ENCODE data around the gene C10orf71.
A peak's percentile ranks its signal among the peaks of the same experiment; 100 is the strongest.

The C10orf71 gene

GRCh38 chr10:49309691-49310411 lies 10.9 kb downstream of the C10orf71 start:
- Histone ChIP-seq H3K36me3 (ENCODE audit: control insufficient read depth, insufficient read depth, low read length) (no peaks in the 10 kb centered on the region), H3K27me3 (replicated peaks; ENCODE audit: control insufficient read depth, insufficient read depth, low read length) (no peaks in the 10 kb centered on the region; the same call in 1 of the 2 replicates), H3K4me3 (replicated peaks; ENCODE audit: low read depth, low read length) (no peak overlapping the region)
- peak; percentile 25 for DNase-seq (ENCODE audit: extremely low read depth, insufficient read length)
- TF ChIP-seq CTCF (IDR thresholded peaks at IDR 0.05; ENCODE audit: insufficient read depth, low read length, poor library complexity, severe bottlenecking) = no peak

GRCh38 chr10:49310460-49310859 lies 11.5 kb downstream of the C10orf71 start:
- no peaks in the 10 kb centered on the region for H3K36me3 ChIP-seq (ENCODE audit: control insufficient read depth, insufficient read depth, low read length)
- H3K27me3 ChIP-seq (replicated peaks; ENCODE audit: control insufficient read depth, insufficient read depth, low read length) = no peaks in the 10 kb centered on the region; the same call in 1 of the 2 replicates
- H3K4me3 ChIP-seq (replicated peaks; ENCODE audit: low read depth, low read length) = no peak overlapping the region
- no peak for DNase-seq (ENCODE audit: extremely low read depth, insufficient read length)
- no peak for TF ChIP-seq CTCF (IDR thresholded peaks at IDR 0.05; ENCODE audit: insufficient read depth, low read length, poor library complexity, severe bottlenecking)

DNA sequence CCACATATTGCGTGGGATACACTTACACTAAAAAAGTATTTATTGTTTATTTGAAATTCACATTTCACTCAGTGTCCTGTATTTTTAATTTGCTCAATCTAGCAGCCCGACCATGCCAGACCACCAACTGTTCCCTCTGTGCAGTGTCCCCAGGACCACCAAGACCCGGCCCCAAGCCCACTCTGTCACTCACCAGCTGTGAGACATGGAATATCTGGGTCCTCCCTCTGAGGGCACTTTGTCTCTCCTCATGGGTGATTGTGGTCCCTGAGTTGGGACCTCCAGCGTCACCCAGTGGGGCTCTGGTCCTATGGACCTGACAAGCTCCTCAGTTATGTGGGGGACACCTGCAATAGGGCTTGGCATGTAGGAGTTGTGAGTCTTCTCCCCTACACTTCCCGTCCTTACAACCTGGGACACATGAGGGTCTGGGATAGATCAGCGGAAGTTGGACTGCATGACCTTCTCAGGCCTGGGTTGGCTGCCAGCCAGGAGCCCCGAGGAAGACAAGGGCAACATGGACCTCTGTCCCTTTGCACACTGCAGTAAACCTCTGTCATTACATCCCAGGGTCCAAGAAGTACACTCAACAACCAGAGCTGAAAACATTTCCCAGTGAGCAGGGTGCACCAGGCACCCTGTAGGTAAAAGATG lies 12.1 kb downstream of the C10orf71 start:
- no peaks in the 10 kb centered on the region for H3K36me3 ChIP-seq (ENCODE audit: control insufficient read depth, insufficient read depth, low read length)
- DNase-seq (ENCODE audit: extremely low read depth, insufficient read length) = no peak
- no peak overlapping the region for H3K4me3 ChIP-seq (replicated peaks; ENCODE audit: low read depth, low read length)
- TF ChIP-seq CTCF (IDR thresholded peaks at IDR 0.05; ENCODE audit: insufficient read depth, low read length, poor library complexity, severe bottlenecking) = no peak
- no peaks in the 10 kb centered on the region; the same call in 1 of the 2 replicates for H3K27me3 ChIP-seq (replicated peaks; ENCODE audit: control insufficient read depth, insufficient read depth, low read length)

DNA sequence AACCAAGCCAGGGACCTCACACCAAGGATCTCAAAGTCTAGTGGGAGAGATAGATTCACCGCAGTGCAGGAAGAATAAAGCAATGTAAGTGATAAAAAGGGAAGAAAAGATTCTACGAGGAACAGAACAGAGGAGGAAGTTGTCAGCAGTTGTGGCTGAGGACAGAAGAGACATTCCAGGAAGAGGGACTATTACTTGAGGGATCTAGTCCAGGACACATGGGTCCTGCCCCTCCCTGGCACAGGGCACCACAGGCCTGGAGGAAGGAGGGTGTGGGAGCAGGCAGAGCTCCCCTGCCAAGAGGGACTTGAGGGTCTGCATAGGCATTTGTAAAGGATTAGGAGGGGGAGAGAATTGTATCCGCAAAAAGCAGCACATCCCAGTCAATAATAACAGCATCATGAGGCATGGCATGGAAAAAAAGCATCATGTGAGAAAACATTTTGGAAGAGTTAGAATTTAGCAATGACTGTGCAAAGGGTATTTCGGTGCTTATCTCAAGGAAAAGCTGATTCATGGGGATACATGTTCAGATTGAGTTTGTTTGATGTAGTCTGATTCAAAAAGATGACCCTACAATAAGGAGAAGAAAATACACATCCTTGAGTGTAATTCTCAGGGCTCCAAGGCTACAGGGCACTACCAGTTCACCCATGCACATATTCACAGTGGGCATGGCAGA lies 12.7 kb downstream of the C10orf71 start:
- TF ChIP-seq CTCF (IDR thresholded peaks at IDR 0.05; ENCODE audit: insufficient read depth, low read length, poor library complexity, severe bottlenecking) = no peak
- Histone ChIP-seq H3K27me3 (replicated peaks; ENCODE audit: control insufficient read depth, insufficient read depth, low read length) (no peaks in the 10 kb centered on the region; the same call in 1 of the 2 replicates), H3K36me3 (ENCODE audit: control insufficient read depth, insufficient read depth, low read length) (no peaks in the 10 kb centered on the region), H3K4me3 (replicated peaks; ENCODE audit: low read depth, low read length) (no peak overlapping the region)
- no peak for DNase-seq (ENCODE audit: extremely low read depth, insufficient read length)

- no peak for TF ChIP-seq CTCF (IDR thresholded peaks at IDR 0.05; ENCODE audit: insufficient read depth, low read length, poor library complexity, severe bottlenecking)
- DNase-seq (ENCODE audit: extremely low read depth, insufficient read length) = no peak
- H3K27me3 ChIP-seq (replicated peaks; ENCODE audit: control insufficient read depth, insufficient read depth, low read length) = no peaks in the 10 kb centered on the region; the same call in 1 of the 2 replicates
- no peak overlapping the region for H3K4me3 ChIP-seq (replicated peaks; ENCODE audit: low read depth, low read length)
- H3K36me3 ChIP-seq (ENCODE audit: control insufficient read depth, insufficient read depth, low read length) = no peaks in the 10 kb centered on the region
Observed at GRCh38 chr10:49312246-49312869, 13.4 kb downstream of the C10orf71 start.

Data from GM06990 (cell line).